ENCODE results near the gene CD2. TPM values are rescaled to one million over a fixed set of nuclear protein-coding genes. Genes with fewer than 3 reads are reported as not detected.

The CD2 gene
- total RNA-seq, 4 donors from 2014 or later, result 0.16 TPM; not detected in 3

- Histone ChIP-seq H3K27me3 (no peaks in the 10 kb centered on the region), H3K9me3 (no peaks in the 10 kb centered on the region), H3K4me1 (no peaks in the 10 kb centered on the region), H3K4me3 (no peak overlapping the region), H3K36me3 (no peaks in the 10 kb centered on the region), H3K27ac (no peak overlapping the region)
- TF ChIP-seq CTCF (IDR thresholded peaks at IDR 0.05 in 4 of 5, conservative IDR thresholded peaks at IDR 0.05 in 1 of 5) (no peak), POLR2A (IDR thresholded peaks at IDR 0.05) (no peak)
- ATAC-seq (no peak), DNase-seq (no peak)
- in situ Hi-C loops (cut with MboI; ENCODE audit: low sequenced_read_pairs in 4 of 4), result no loop called here
- intact Hi-C loops (cut with DNase I; ENCODE audit: low total_unique reads), result no loop called here
Observed at GRCh38 chr1:116760996-116761665, 6.9 kb downstream of the CD2 start.

GRCh38 chr1:116762281-116762680 lies 8.1 kb downstream of the CD2 start:
- H3K27me3 ChIP-seq, result no peaks in the 10 kb centered on the region
- no peak overlapping the region for H3K27ac ChIP-seq
- no peaks in the 10 kb centered on the region for H3K4me1 ChIP-seq
- in situ Hi-C loops (cut with MboI; ENCODE audit: low sequenced_read_pairs in 4 of 4) (no loop called here), intact Hi-C loops (cut with DNase I; ENCODE audit: low total_unique reads) (no loop called here)
- TF ChIP-seq POLR2A (IDR thresholded peaks at IDR 0.05) (no peak), CTCF (IDR thresholded peaks at IDR 0.05 in 4 of 5, conservative IDR thresholded peaks at IDR 0.05 in 1 of 5) (no peak)
- no peak overlapping the region for H3K4me3 ChIP-seq
- H3K36me3 ChIP-seq, result no peaks in the 10 kb centered on the region
- ATAC-seq (no peak), DNase-seq (no peak)
- H3K9me3 ChIP-seq, result no peaks in the 10 kb centered on the region

GRCh38 chr1:116762781-116763115 lies 8.5 kb downstream of the CD2 start:
- in situ Hi-C loops (cut with MboI; ENCODE audit: low sequenced_read_pairs in 4 of 4) (no loop called here), intact Hi-C loops (cut with DNase I; ENCODE audit: low total_unique reads) (no loop called here)
- H3K4me3 ChIP-seq, result no peak overlapping the region
- no peaks in the 10 kb centered on the region for H3K9me3 ChIP-seq
- H3K27ac ChIP-seq, result no peak overlapping the region
- no peaks in the 10 kb centered on the region for H3K36me3 ChIP-seq
- H3K27me3 ChIP-seq, result no peaks in the 10 kb centered on the region
- DNase-seq (no peak), ATAC-seq (no peak)
- TF ChIP-seq CTCF (IDR thresholded peaks at IDR 0.05 in 4 of 5, conservative IDR thresholded peaks at IDR 0.05 in 1 of 5) (no peak), POLR2A (IDR thresholded peaks at IDR 0.05) (no peak)
- H3K4me1 ChIP-seq, result no peaks in the 10 kb centered on the region

GRCh38 chr1:116763116-116763786 lies 9.0 kb downstream of the CD2 start:
- DNase-seq (no peak), ATAC-seq (no peak)
- H3K36me3 ChIP-seq, result no peaks in the 10 kb centered on the region
- H3K27ac ChIP-seq, result no peak overlapping the region
- no peak overlapping the region for H3K4me3 ChIP-seq
- no peak for TF ChIP-seq CTCF (IDR thresholded peaks at IDR 0.05 in 4 of 5, conservative IDR thresholded peaks at IDR 0.05 in 1 of 5)
- TF ChIP-seq POLR2A (IDR thresholded peaks at IDR 0.05), result no peak
- no peaks in the 10 kb centered on the region for H3K27me3 ChIP-seq
- H3K9me3 ChIP-seq, result no peaks in the 10 kb centered on the region
- in situ Hi-C loops (cut with MboI; ENCODE audit: low sequenced_read_pairs in 4 of 4), result no loop called here
- no peaks in the 10 kb centered on the region for H3K4me1 ChIP-seq
- intact Hi-C loops (cut with DNase I; ENCODE audit: low total_unique reads), result no loop called here
